ENCODE results near the gene GPR158. TPM values are rescaled to one million over a fixed set of nuclear protein-coding genes. Genes with fewer than 3 reads are reported as not detected.

The GPR158 gene
- total and polyA plus RNA-seq, 2 of the 8 experiments (the other 6 are each of a cell fraction or from before 2014, with no cell fraction given) = 0.14 to 0.78 TPM

- Histone ChIP-seq H4K20me1 (replicated peaks in 1 of 2; ENCODE audit: control insufficient read depth in 1 of 2, insufficient read depth in 2 of 2, low read length in 2 of 2) (no peaks in the 10 kb centered on the region), H3K4me1 (replicated peaks in 1 of 4; ENCODE audit: control insufficient read depth in 3 of 4, insufficient read depth in 4 of 4, low read length in 3 of 4) (peaks cover 0 to 2% (median 0%) of the 10 kb centered on the region in 4 experiments; a peak in 2 of 7 replicates), H2BK15ac (ENCODE audit: low read length) (no peak overlapping the region), H3K23ac (ENCODE audit: insufficient read length) (no peak overlapping the region), H2BK12ac (ENCODE audit: low read depth, low read length) (no peak overlapping the region), H3K79me2 (ENCODE audit: control insufficient read depth in 1 of 2, insufficient read depth in 2 of 2, low read length in 2 of 2) (no peaks in the 10 kb centered on the region), H4K5ac (ENCODE audit: insufficient read length, low read depth, low read length) (no peak overlapping the region), H3K27ac (ENCODE audit: low read depth, low read length) (no peak overlapping the region), H3K18ac (ENCODE audit: extremely low read depth, low read length) (no peak overlapping the region), H2AFZ (ENCODE audit: low read length) (no peak overlapping the region), H3K14ac (ENCODE audit: insufficient read length) (no peak overlapping the region), H2BK5ac (ENCODE audit: low read depth, low read length) (no peak overlapping the region), H3K56ac (replicated peaks; ENCODE audit: insufficient read length, low read depth, low read length) (no peak overlapping the region), H3K79me1 (ENCODE audit: low read depth, low read length) (no peaks in the 10 kb centered on the region), H3K4ac (replicated peaks; ENCODE audit: insufficient read length, low read depth, low read length) (no peak overlapping the region), H2AK5ac (ENCODE audit: low read depth, low read length) (no peak overlapping the region), H2BK120ac (replicated peaks; ENCODE audit: low read depth, low read length) (no peak overlapping the region), H4K8ac (ENCODE audit: extremely low read depth, insufficient read depth, low read length) (no peak overlapping the region), H3K9me3 (ENCODE audit: insufficient read depth in 2 of 2, low read depth in 1 of 2, low read length in 1 of 2) (no peaks in the 10 kb centered on the region), H3K4me3 (ENCODE audit: extremely low read depth in 1 of 4, insufficient read depth in 2 of 4, low read depth in 3 of 4, low read length in 4 of 4) (no peak overlapping the region), H3K4me2 (ENCODE audit: insufficient read depth in 1 of 2, low read depth in 2 of 2, low read length in 2 of 2) (no peak overlapping the region), H3K36me3 (ENCODE audit: control insufficient read depth in 2 of 4, insufficient read depth in 4 of 4, low read length in 3 of 4) (no peaks in the 10 kb centered on the region), H3K27me3 (replicated peaks in 1 of 4; ENCODE audit: control insufficient read depth in 3 of 4, extremely low read depth in 1 of 4, insufficient read depth in 3 of 4, low read length in 3 of 4) (no peaks in the 10 kb centered on the region), H4K91ac (replicated peaks; ENCODE audit: insufficient read length, low read length) (no peak overlapping the region), H3K9ac (replicated peaks in 1 of 4; ENCODE audit: extremely low read depth in 1 of 4, low read depth in 3 of 4, low read length in 3 of 4) (no peak overlapping the region), H3K23me2 (ENCODE audit: low read depth, low read length) (no peaks in the 10 kb centered on the region), H2BK20ac (ENCODE audit: low read length) (no peak overlapping the region)
- WGBS, 2 experiments (ENCODE audit: extremely low coverage in 1 of 2, insufficient coverage in 1 of 2, insufficient read length in 1 of 2, insufficient replicate concordance in 2 of 2, low coverage in 1 of 2, low lambda C conversion rate in 2 of 2, missing lambda C conversion rate in 1 of 2) = 92% methylated on average over 4 of the region's 4 CpGs; no CpG with 5 or more reads in 1 of the 2 experiments
- CTCF ChIA-PET (ENCODE audit: partially characterized antibody) = no interaction called here
- FAIRE-seq = no peak
- no peak for DNase-seq (ENCODE audit: low read depth in 1 of 2, low spot score in 2 of 2)
- POLR2A ChIA-PET (ENCODE audit: partially characterized antibody) = no interaction called here
- TF ChIP-seq MAFK (IDR thresholded peaks at IDR 0.05; ENCODE audit: low read depth, low read length) (no peak), CEBPB (IDR thresholded peaks at IDR 0.05; ENCODE audit: low read depth, low read length) (no peak), RAD21 (IDR thresholded peaks at IDR 0.05 in 1 of 2, conservative IDR thresholded peaks at IDR 0.05 in 1 of 2; ENCODE audit: low read depth in 2 of 2, low read length in 2 of 2) (no peak), SP1 (IDR thresholded peaks at IDR 0.05; ENCODE audit: low read depth, low read length) (no peak), EP300 (IDR thresholded peaks at IDR 0.05; ENCODE audit: borderline replicate concordance in 1 of 2, low read depth in 2 of 2, low read length in 2 of 2) (no peak), TAF1 (IDR thresholded peaks at IDR 0.05; ENCODE audit: low read depth, low read length) (no peak), CHD1 (IDR thresholded peaks at IDR 0.05; ENCODE audit: low read depth, low read length) (no peak), EGR1 (IDR thresholded peaks at IDR 0.05; ENCODE audit: borderline replicate concordance, low read depth, low read length) (no peak), EZH2 (IDR thresholded peaks at IDR 0.05; ENCODE audit: low read depth, low read length, severe bottlenecking) (no peak), GTF2F1 (IDR thresholded peaks at IDR 0.05; ENCODE audit: borderline replicate concordance, low read depth, low read length) (no peak), SIN3A (conservative IDR thresholded peaks at IDR 0.05 in 1 of 2, IDR thresholded peaks at IDR 0.05 in 1 of 2; ENCODE audit: low read depth in 1 of 2, low read length in 2 of 2) (no peak), TAF7 (optimal IDR thresholded peaks at IDR 0.05; ENCODE audit: borderline replicate concordance, low read depth, low read length) (no peak), CHD2 (IDR thresholded peaks at IDR 0.05; ENCODE audit: low read length) (no peak), CBX5 (IDR thresholded peaks at IDR 0.05; ENCODE audit: low read depth, low read length) (no peak), POLR2A (IDR thresholded peaks at IDR 0.05; ENCODE audit: control extremely low read depth in 1 of 2, low read depth in 2 of 2, low read length in 2 of 2) (no peak)
Observed at GRCh38 chr10:25297466-25297865, 122.7 kb downstream of the GPR158 start.
